GM18907 (cell line): ENCODE measurements around the gene CPA1.

ENCODE experiments used
- ATAC-seq: cut with Tn5 transposase; IDR thresholded peaks from one replicate; pipeline ENCODE4 v1.9.1; 2021; ENCODE audit warnings: mild to moderate bottlenecking, moderate library complexity; ENCODE audit not compliant: unreplicated experiment

The CPA1 gene

GRCh38 chr7:130393841-130394411 is 13.6 kb downstream of the CPA1 start:
- ATAC-seq: no peak

DNA sequence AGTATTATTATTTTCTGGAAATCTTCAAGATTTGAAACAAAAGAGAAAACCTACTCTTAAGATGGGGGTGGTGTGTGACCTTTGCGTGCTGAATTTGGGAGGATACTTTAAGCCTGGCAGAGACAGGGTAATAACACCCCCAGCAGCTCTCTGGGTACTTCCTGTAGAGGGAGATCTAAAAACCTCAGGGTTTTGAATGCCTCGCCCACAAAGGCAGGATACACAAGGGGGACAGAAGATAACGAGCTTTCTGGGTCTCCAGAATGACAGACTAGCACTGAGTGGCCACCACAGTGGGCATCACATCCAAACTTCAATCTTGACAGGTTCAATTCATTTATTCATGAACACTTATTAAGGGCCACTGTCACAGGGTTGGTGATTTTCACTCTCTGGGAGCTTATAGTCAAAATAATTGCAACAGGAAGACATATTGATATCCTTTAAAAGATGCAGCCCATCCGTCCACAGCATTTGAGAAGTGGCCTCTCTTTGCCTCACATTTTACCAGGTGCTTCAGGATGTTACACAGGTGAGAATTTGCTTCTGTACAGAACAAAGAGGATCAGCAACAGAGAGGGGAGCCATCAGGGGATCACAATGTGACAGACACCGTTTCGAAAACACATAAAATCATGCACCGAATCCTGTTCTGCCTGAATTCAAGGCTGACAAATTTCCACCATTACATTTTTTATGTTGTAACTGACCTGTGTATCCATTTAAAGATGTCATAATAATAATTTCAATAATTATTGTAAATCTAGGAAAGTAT is 14.3 kb downstream of the CPA1 start:
- ATAC-seq: no peak

GRCh38 chr7:130395421-130395820 is 15.1 kb downstream of the CPA1 start:
- ATAC-seq: no peak

GRCh38 chr7:130396109-130396508 is 15.8 kb downstream of the CPA1 start:
- ATAC-seq: no peak

- ATAC-seq: no peak
Observed at GRCh38 chr7:130397051-130397757, 16.9 kb downstream of the CPA1 start.

DNA sequence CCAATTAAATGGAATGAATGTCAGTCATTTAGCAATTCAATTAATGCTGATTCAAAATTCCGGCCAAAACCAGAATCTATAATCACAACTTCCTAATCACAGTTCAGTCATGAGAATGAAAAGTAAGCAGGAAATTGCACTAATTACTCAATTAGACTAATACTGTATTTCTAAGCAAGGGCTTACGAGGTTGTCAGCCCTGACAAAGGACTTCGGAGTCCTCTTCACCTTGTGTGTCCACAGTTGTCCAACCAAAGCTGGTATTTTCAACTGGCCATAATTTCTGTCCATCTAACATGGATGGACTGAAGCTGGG is 17.4 kb downstream of the CPA1 start:
- no peak for ATAC-seq

- ATAC-seq: no peak
Observed at GRCh38 chr7:130398526-130399090, 18.3 kb downstream of the CPA1 start.

GRCh38 chr7:130400120-130400572 is 19.9 kb downstream of the CPA1 start:
- ATAC-seq: no peak

DNA sequence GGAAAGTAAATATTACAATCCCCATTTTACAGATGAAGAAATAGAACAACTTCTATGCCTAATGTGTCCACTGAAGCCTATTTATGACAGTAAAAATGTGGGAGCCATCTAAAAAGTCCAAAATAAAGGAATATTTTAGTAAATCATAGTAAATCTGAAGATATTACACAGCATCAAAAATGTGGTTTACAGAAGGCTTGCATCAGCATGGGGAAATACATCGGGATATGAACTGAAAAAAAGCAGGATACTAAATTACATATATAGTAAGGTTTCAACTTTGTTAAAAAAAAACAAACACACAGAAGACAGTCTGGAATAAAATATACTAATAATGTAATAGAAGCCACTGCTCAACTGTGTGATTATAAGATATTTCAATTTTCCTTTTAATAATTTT is 20.8 kb downstream of the CPA1 start:
- ATAC-seq: no peak

DNA sequence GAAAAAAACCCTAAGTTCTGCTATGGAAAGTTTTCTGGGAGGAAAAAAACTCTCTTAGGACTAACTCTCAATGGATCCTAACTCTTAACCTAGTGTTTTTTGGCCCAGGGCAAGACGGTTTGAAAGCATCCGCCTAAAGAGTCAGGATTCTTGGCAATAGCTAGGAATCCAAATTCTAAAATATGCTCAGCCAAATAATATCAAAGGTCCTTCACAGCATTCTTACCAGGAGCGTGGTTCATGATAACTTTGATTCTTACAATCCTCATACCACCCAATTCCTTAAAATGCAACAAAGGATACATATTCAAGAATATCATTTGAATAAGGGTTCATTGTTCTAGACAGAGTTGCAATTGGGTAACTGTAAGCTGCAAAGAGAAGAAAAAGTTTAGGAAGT is 21.3 kb downstream of the CPA1 start:
- no peak for ATAC-seq

DNA sequence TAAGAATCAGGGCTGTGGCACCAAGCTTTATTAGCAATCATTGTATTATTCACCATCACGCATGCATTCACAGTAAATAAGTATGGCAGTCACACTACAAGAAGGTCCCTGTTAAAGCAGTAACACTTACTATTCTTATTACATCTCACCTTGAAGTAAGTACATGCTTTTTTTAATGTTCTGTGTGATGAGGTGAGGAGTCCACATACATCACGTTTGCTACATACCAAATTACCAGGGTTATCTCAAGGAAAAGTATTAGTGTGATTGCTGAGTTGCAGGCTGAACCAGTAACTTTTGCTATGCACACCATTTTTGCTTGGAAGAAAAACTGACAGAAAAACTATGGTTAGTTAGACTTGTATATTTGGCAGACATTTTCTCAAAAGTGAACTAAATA is 24.7 kb downstream of the CPA1 start:
- ATAC-seq: no peak

- no peak for ATAC-seq
Observed at GRCh38 chr7:130409067-130409711, 28.9 kb downstream of the CPA1 start.

DNA sequence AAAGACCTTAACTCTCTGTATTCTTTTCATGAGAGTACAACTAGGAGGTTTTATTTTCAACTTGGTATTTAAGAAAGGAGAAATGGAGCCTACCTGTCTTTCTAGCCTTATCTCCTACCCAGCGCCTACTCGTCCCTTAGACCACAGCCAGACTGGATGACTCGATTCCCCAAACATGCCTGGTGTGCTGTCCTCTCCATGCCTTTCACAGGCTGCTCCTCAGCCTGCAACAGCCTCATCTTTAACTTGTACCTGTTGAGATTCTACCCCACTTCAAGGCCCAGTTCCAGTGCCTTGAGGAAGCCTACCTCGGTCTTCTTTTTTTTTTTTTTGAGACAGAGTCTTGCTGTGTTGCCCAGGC is 29.4 kb downstream of the CPA1 start:
- no peak for ATAC-seq

GRCh38 chr7:130410868-130411541 is 30.7 kb downstream of the CPA1 start:
- ATAC-seq: no peak

DNA sequence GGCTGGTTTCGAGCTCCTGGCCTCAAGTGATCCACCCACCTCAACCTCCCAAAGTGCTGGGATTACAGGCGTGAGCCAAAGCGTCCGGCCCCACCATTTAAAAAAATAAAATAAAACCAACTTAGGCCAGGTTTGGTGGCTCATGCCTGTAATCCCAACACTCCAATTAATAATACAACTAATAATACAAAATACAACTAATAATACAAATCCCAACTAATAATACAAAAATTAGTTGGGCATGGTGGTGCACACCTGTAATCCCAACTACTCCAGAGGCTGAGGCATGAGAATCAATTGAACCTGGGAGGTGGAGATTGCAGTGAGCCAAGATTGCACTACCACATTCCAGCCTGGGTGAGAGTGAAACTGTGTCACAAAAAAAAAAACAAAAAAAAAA is 32.9 kb downstream of the CPA1 start:
- no peak for ATAC-seq

GRCh38 chr7:130415006-130415405 is 34.7 kb downstream of the CPA1 start:
- no peak for ATAC-seq

GRCh38 chr7:130417213-130417612 is 36.9 kb downstream of the CPA1 start:
- ATAC-seq: no peak

- no peak for ATAC-seq
Observed at GRCh38 chr7:130418306-130418705, 38.0 kb downstream of the CPA1 start.

- ATAC-seq: no peak
Observed at GRCh38 chr7:130419658-130420057, 39.4 kb downstream of the CPA1 start.

DNA sequence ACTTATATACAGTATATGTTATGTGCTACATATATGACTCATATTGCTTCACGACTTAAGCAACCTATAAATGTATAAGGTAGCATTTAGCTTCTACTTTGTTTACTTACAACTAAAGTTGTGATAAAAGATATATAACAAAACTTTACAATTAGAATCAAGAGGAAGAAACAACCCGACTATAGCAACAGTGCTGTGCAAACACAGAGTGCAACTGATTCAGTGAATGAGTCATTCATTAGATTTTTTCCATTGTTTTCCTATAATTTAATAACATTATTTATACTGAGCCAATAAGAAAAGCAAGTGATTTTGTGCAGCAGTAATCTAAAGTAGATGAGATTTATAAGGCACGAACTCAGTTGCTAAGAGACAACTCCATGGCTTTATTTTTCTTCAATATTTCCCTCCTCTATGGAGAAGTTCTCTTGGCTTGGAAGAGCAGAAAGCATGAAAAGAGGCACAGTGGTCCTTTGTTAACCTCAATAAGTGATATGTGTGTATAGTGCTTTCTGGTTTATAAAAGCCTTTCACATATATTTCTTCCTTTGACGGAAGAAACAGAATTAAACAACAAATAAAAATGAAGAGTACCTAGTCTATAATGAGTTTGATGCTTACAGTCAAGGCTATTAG is 40.8 kb downstream of the CPA1 start:
- no peak for ATAC-seq
